Left renal pelvis (tissue), 4 donors: ENCODE measurements around the gene INSRR. TPM values are rescaled to one million over a fixed set of nuclear protein-coding genes. Genes with fewer than 3 reads are reported as not detected.

Experiments used
- DNase-seq, 4 donors: peaks; one replicate each; pipeline ENCODE4 v3.0.0-alpha.2; 2013; ENCODE audit warnings: low read depth in 4 of 4, low spot score in 3 of 4
- polyA plus RNA-seq, 4 donors: library from polyadenylated mRNA; unstranded; fragments of 120-200 nt; gene quantifications; one replicate each; pipeline ENCODE4 v1.2.1, GENCODE V29; 2013; ENCODE audit not compliant: insufficient read length in 4 of 4

Gene INSRR
- polyA plus RNA-seq, 4 donors = 1.0 to 3.9 (median 1.3) TPM

- DNase-seq = no peak
These were observed 49.1 kb downstream of the INSRR start for GRCh38 chr1:156809711-156810366.

DNA sequence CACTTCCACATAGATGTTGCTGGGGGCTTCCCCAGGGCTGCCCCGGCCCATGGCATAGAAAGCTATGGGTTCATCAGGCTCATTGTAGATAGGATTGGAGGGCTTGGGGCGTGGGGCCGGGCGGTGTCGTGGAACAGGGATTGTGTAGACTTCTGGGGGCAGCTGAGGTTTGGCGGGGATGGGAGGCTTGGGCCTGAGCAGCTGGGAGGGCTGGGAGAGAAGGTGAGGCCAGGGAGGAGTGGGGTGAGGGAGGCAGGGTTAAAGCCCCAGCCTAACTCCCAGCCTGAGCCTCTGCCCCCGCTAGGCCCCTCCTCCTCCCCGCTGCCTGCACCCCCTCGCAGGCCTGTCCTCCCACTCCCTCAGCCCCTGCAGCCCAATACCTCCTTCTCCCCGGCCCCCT is 49.6 kb downstream of the INSRR start:
- DNase-seq = no peak

DNA sequence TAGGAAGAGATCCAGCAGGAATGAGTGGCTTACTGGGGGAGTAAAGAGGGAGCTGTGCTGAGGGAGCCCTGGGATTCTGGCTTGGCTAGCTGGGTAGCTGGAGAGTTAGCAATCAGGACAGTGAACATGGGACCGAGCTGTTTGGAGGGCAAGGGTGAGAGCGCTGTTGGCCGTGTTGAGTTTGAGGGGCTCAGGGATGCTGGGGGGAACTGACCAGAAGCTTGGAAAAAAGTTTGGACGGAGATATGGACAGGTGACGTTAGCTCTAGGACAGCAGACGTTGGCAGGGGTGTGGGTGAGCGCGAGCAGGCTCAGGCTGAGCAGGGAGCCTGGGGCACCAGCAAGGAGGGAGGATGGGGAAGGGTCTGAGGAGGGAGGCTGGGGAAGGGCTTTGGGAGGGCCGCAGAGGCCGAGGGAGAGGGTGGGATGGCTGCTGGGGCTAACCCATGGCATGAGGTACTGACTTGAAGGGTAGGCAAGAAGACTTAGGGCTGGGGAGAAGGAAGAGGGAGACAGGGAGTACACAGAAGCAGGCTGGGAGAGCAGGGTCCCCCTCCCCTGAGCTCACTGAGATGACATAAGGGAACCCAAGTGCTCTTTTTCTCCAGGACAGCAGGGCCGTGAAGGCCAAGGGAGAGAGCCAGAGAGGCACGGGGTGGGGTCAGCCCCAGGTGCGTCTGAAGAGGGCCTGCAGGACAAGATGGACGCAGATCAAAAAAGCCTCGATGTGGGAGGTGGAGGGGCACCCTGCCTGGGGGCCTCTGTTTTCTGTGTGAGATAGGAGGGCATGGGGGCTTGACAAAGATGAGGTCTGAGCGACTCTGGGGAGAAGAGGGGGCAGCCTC is 50.5 kb downstream of the INSRR start:
- DNase-seq = no peak

DNA sequence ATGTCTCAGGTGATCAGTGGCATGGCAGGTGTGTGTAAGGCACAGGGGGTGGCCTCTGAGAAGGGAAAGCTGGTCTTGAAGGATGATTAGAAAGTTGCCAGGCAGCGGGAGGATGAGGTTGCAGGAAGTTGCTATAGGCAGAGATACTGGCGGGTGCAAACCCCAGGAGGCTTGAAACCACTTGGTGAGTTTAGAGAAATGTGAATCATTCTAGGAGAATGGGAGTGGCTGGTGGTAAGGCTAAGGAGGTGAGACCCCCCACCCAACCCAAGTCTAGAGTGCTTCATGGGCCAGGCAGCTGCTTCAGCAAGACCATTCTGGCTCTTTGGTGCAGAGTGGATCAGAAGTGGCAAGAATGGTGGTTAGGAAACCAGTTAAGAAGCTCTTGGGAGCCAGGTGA is 51.3 kb downstream of the INSRR start:
- DNase-seq = no peak

DNA sequence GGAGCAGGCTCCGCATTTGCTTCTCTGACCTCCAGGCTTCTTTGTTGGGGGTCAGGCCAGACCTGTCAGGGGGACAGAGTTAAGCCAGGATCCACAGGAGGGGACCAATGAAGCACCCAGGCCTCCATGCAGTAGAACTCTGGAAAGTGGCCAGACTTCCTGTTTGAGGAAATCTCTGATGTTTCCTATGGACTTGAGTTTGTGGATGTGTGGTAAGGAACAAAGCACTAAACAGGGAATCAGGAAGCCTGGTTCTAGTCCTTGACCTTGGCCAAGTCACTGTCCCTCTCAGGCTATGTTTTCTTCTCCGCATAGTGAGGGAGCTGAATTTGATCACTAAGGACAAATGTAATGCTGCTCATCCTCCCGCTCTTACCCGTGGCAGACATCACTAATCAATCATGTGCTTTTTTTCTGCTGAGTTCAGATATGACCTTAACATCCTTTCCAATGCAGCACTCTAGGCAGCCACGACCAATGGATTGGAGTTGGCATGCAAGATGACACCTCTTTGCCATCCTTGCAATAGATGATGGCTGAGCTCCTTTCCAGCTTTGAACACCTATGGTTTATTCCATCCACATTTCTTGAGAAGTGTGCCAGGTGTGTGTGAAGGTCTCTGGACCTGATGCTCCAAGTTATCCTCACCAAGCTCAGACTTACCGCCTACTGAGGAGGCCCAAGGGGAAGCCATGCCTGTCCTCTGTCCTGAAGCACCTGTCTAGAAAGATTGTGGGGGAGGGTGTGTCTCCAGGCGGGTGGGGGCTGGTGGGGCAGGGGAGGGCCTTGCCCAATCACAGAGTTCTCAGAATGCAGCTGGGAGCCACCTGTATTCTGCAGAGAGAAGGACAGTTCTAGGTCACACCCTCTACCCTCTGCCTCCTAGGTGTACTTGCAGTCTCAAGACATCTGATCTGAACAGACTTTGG is 52.1 kb downstream of the INSRR start:
- DNase-seq = no peak

GRCh38 chr1:156805766-156806511 is 53.0 kb downstream of the INSRR start:
- DNase-seq = peak in 3 of 4 donors; percentile 65 to 72 (median 66)

DNA sequence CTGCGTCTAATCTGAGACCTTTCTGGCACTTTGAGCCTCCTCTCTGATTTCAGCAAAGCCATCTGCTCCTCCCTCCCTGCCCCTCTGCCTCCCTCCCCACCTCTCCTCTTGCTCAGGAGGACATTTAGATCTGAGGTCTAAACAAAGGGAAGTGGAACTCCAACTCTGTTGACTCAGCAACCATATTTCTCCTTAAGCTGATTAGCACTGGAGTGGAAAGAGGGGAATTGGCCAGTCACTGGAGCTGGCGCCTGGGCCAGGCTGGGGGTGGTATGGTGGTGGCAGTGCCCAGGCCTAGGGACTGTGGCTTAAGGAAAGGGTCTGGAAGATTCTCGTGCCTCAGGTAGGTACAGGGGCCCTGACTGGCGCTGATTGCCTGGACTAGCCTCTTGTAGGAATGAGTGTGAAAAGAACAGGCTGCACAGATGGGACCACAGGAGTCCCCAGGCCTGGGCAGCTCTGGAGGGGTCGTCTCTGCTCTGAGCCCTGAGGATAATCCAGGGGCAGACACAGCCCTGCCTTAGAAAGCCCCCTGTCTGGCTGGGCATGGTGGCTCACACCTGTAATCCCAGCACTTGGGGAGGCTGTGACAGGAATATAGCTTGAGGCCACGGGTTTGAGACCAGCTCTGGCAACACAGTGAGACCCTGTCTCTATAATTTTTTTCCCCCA is 54.2 kb downstream of the INSRR start:
- no peak for DNase-seq

DNA sequence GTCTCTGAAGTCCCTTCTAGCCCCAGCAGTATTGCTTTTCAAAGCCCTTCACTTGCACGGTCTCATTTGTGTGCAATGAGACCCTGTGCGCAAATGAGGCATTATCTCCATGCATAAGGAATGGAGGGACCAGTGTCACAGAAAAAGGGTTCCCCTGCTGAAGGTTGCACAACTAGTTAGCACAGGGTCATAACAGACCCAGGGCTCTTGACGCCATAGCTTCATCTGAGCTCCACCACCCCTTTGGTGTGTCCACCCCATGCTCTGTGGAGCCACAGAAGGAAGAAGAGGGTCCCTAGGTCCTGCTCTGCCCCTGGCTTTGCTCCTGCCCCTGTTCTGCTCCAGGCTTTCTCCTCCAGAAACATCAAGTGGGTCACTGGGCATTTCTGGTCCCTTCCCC is 54.9 kb downstream of the INSRR start:
- no peak for DNase-seq

- no peak for DNase-seq
These were observed 55.6 kb downstream of the INSRR start for GRCh38 chr1:156803086-156803851.

DNA sequence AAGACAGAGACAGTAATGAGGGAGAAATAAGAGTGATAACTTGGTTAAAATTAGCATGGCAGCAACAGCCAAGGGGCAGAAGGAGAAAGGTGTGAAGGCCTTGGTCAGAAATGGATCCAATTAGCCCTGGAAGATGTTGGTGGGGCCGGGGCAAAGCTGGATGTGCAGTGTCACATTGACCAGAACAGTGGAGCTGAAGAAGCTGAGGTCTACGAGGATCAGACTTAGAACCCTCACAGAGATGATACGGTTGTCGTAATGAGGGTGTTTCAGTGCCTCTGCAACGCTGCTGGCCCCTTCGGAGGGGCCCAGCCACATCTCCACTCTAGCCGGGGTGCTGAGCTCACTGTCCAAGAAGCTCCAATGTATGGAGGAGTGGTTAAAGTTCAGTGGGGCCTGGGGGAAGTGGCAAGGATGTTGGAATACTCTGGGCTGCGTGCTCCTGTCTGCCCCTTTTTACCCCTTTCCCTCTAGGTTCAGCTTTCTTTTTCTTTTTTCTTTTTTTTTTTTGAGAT is 56.4 kb downstream of the INSRR start:
- DNase-seq = no peak

DNA sequence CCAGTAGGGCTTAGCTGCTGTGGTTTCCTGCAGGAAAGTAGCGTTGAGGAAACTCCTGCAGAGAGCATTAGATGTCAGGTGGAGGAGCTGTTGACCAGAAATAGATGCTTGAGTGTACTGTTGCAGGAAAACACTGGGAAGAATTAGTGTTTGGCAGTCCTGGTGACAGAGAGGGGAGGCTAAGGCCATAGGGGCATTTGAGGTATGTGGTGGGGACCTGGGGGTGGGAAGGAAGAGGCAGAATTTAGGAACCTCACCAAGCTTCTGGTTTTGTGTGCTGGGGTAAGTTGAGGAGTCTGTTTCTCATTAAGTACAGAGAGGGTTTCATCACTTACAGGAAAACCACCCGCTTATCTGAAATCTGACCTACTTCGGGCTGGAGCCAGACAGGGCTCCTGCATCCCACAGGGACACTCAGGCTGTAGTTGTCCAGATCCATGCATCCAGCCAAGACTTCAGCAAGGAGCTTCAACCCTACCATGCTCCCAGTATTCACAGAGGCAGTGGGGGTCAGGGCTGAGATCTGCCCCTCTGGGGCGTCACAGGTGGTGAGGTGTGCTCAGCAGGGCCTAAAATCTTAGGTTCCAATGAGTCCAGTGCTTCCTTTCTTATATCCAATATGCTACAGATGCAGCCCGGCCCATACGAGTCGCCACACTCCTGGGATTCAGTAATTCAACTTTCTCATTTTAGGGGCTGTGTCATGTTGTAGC is 57.4 kb downstream of the INSRR start:
- no peak for DNase-seq

DNA sequence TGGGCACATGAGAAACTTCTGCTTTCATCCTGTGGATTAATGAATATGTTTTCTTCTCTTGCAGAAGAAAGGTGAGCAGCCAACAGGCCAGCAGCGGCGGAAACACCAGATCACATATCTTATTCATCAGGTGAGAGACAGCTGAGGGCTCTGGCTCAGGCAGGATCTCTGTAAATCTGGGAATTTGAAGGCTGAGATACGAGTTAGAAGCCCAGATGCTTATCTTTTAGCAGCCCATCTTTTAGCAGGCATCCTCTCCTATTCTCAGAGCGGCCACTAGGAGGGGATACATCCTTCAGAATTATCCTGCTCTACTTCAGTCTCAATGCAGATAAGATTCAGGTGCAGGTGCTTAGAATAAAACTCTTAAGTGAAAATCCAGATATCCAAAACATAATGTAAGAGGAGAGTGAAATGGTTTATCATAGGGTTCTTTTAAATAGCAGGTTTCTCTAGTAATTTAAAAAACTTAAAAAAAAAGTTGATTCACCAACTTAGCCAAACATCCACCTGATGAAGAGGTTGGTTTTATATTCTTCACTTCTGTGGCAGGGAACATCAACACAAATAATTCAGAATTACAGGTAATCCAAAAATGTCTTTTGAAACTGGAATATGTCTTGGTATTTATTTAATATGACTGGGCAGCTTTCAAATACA is 61.6 kb downstream of the INSRR start:
- no peak for DNase-seq

GRCh38 chr1:156796340-156797097 is 62.4 kb downstream of the INSRR start:
- DNase-seq = no peak

DNA sequence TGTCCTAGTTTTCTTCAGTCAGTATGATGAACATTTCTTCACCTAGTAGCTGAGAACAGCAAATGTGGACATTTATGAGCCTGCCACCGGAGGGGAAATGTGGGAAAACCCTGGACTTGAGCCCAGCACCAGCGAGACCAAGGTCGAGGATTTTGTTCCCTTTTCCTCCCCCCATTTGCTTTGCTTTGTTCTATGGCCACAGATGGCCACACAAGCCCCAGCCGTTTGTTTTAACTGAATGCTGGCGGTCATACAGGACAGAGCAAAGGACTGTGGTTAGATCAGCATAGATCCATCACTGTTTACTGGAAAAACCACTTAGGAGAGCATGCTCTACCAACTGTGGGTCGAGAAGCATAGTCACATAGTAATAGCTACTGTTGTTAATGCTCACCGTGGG is 63.1 kb downstream of the INSRR start:
- DNase-seq = no peak

GRCh38 chr1:156795374-156795733 is 63.6 kb downstream of the INSRR start:
- DNase-seq = no peak

DNA sequence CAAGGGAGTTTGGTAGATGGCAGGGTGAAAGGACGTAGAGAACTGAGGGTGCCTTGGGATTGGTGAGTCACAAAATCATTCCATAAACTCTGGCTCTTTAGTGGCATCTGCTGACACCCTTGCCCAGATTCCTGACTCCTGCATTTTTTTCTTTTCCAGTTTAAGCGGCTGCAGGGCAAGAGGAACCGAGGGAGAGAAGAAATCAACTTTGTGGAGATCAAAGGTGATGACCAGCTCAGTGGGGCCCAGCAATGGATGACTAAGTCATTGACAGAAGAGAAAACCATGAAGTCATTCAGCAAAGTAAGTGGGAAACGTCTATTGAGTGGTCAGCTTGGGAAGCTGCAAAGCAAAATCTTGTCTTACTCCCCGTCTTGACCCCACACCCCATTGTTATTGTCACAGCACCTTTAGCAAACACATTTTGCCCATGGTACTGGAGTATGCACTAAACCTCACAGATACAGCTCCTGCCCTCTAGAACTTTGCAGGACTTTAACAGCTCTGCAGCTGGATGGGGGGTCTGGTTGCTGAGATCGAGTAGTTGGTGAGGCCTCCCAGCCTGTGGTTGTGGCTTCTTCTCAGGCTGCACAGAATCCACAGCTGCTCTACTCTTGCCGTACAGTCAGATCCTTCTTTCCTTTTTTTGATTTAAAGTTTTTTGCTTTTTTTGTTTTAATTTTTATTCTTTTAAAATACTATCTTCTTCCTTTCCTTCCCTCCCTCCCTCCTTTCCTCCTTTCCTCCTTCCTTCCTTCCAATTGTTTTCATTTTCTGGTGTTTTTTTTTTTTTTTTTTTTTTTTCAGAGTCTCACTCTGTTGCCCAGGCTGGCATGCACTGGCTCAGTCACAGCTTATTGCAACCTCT is 64.2 kb downstream of the INSRR start:
- DNase-seq = no peak
